LNCaP clone FGC (cell line): ENCODE results near the gene SLC19A1.
A peak's percentile ranks its signal among the peaks of the same experiment; 100 is the strongest.

Source experiments
- DNase-seq: peaks from one replicate; pipeline ENCODE4 v3.0.0-alpha.2; 2011; ENCODE audit warnings: low read depth
- H3K4me3 ChIP-seq: 2 replicates; pipeline ENCODE4 v1.5.1; 2011; ENCODE audit warnings: mild to moderate bottlenecking, low read depth, low read length, control low read depth
- CTCF ChIP-seq: IDR thresholded peaks from 2 replicates; pipeline ENCODE4 v1.5.1; 2012; ENCODE audit warnings: mild to moderate bottlenecking; ENCODE audit not compliant: control insufficient read depth, insufficient read depth; ENCODE audit errors: extremely low read depth

The SLC19A1 gene

GRCh38 chr21:45525153-45525909 is 16.9 kb downstream of the SLC19A1 start:
- TF ChIP-seq CTCF: no peak
- no peak for DNase-seq
- no peak overlapping the region for H3K4me3 ChIP-seq

DNA sequence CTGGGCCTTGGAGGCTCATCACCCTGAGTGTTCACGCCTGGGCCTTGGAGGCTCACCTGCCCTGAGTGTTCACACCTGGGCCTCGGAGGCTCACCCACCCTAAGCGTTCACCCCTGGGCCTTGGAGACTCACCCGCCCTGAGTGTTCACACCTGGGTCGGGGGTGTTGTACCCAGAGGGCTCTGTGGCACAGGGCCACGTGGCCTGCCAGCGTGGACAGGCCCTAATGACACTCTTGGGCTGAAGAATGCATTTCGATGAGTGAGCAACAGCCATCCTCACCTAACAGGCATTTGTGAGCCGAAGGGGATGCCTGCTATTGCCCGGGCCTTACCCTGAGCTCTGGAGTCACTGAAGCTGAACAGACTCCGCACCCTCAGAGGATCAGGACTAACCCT is 17.5 kb downstream of the SLC19A1 start:
- H3K4me3 ChIP-seq: no peak overlapping the region
- DNase-seq: no peak
- no peak for TF ChIP-seq CTCF

DNA sequence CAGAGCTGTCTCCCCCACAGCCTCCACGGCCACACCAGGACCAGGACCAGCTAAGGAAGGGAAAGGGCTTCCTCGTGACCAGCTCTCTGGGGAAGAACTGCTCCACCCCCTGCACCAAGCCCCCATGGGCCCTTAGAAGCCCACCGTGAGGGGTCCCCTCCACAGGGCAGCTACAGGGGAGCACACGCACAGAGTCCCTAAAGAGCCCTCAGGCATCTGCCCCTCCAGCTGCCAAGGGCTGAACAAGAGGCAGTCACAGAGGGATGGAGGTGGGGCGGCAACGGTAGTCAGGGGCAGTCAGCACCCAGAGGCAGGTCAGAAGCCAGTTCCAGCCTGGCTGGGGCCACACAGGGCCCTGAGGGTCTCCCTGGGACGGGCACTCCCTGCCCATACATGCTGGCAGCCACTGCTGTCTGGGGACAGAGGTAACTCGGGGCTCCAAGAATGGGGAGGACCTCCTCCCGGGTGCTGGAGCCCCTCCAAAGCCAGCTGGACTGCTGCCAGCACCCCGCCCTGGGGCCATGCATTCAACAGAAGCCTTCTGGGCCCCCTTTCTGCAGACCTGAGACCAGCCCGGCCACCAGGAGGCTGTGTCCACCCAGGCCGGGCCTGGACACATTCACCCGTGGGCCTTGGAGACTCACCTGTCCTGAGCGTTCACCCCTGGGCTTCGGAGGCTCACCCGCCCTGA is 18.7 kb downstream of the SLC19A1 start:
- no peak for TF ChIP-seq CTCF
- no peak for DNase-seq
- H3K4me3 ChIP-seq: no peak overlapping the region

DNA sequence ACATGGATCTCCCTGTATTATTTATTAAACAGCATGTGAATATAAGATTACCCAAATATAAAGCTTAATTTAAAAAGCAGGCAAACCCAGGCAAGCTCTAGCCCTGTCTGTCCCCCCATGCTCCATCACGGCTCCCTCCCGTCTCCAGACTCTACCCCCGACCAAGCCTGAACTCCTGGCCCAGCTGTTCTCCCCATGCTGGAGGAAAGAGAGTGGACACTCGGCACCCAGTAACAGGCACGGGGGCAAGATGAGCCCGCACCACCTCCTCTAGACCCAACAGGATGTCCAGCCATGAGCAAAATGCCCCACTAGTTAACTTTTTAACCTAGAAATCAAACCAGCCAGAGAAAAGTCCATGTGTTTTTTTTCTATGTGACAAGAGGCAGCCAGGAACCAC is 19.3 kb downstream of the SLC19A1 start:
- TF ChIP-seq CTCF: no peak
- H3K4me3 ChIP-seq: no peak overlapping the region
- DNase-seq: no peak

DNA sequence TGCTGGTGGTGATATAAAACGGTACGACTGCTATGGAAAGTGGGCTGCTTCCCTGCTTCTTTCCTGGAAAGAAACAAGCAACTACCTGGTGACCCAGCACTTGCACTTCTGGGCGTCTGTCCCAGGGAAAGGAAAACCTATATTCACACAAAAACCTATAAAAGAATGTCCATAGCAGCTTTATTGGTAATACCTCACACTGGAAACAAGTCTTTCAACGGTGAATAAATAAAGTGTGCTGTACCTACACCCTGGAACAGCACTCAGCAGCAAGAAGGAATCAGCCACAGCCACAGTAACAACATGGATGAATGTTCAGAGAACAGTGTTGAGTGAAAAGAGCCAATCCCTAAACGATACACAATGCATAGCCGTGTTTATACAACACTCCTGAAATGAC is 19.9 kb downstream of the SLC19A1 start:
- TF ChIP-seq CTCF: no peak
- no peak overlapping the region for H3K4me3 ChIP-seq
- peak; percentile 54 for DNase-seq

- no peak overlapping the region for H3K4me3 ChIP-seq
- TF ChIP-seq CTCF: no peak
- no peak for DNase-seq
Measured at GRCh38 chr21:45521241-45521640, 21.0 kb downstream of the SLC19A1 start.

DNA sequence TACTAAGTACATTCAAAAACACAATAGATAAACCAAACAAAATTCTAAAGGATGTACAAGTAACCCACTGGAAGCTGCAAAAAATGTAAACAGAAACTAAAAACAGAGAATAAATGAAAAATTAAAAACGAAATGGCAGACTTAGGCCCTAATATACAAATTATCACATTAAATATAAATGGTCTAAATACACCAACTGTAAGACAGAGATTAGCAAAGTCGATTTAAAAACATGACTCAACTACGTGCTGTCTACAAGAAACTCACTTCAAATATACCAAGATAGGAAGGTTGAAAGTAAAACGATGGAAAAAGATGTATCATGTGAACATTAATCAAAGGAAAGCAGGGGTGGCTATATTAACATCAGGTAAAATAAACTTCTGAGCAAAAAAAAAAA is 23.1 kb downstream of the SLC19A1 start:
- TF ChIP-seq CTCF: no peak
- DNase-seq: no peak
- no peak overlapping the region for H3K4me3 ChIP-seq
